CD4-positive, alpha-beta memory T cell (primary cell): Measurements from ENCODE around the gene HS1BP3. TPM values are rescaled to one million over a fixed set of nuclear protein-coding genes. Genes with fewer than 3 reads are reported as not detected.

Source experiments
- CTCF ChIA-PET: fragments of 350-600 bp; sonication (Branson Sonifier 250); formaldehyde crosslinking; loops from one replicate; lab custom pipeline; 2021; ENCODE audit warnings: inconsistent platforms; ENCODE audit not compliant: partially characterized antibody; lab: Charles Lee
- POLR2A ChIA-PET: fragments of 350-600 bp; sonication (Branson Sonifier 250); formaldehyde crosslinking; loops from one replicate; lab custom pipeline; 2021; ENCODE audit not compliant: partially characterized antibody; lab: Charles Lee
- DNase-seq, 5 donors: peaks; one replicate each; pipeline versions ENCODE4 v3.0.0 to v3.0.0-alpha.2; 2020 to 2022; ENCODE audit warnings: mixed read lengths in 1 of 5
- H3K27ac ChIP-seq: one replicate; pipeline ENCODE4 v1.7.0; 2013; ENCODE audit warnings: low read depth, low read length
- H3K27me3 ChIP-seq: 2 replicates; pipeline ENCODE4 v1.7.0; 2013; ENCODE audit warnings: mild to moderate bottlenecking, low read length, moderate library complexity; ENCODE audit not compliant: insufficient read depth
- H3K36me3 ChIP-seq: 2 replicates; pipeline ENCODE4 v1.7.0; 2013; ENCODE audit warnings: mild to moderate bottlenecking, low read length, moderate library complexity; ENCODE audit not compliant: insufficient read depth
- H3K4me1 ChIP-seq: 2 replicates; pipeline ENCODE4 v1.7.0; 2013; ENCODE audit warnings: mild to moderate bottlenecking, low read length, moderate library complexity; ENCODE audit not compliant: insufficient read depth
- H3K4me3 ChIP-seq, 2 donors: one replicate each; pipeline ENCODE4 v1.7.0; 2013; ENCODE audit warnings: low read length in 2 of 2, mild to moderate bottlenecking in 1 of 2
- H3K9me3 ChIP-seq, 2 donors: one replicate each; pipeline ENCODE4 v1.7.0; 2013; ENCODE audit warnings: low read length in 2 of 2, control low read depth in 1 of 2; ENCODE audit not compliant: control insufficient read depth in 1 of 2
- H3K27ac Mint-ChIP-seq, 7 donors: one replicate each; pipeline ENCODE4 v1.8.0; 2020 to 2021; ENCODE audit warnings: mixed read lengths in 7 of 7, mild to moderate bottlenecking in 6 of 7, inconsistent platforms in 3 of 7, moderate library complexity in 3 of 7
- H3K27me3 Mint-ChIP-seq, 2 donors: one replicate each; pipeline ENCODE4 v1.8.0; 2020 to 2021; ENCODE audit warnings: mixed read lengths in 2 of 2
- H3K36me3 Mint-ChIP-seq, 2 donors: one replicate each; pipeline ENCODE4 v1.8.0; 2020 to 2021; ENCODE audit warnings: mixed read lengths in 2 of 2, inconsistent platforms in 1 of 2, mild to moderate bottlenecking in 1 of 2
- H3K4me1 Mint-ChIP-seq, 4 donors: one replicate each; pipeline ENCODE4 v1.8.0; 2020 to 2021; ENCODE audit warnings: mixed read lengths in 4 of 4, mild to moderate bottlenecking in 1 of 4
- H3K4me3 Mint-ChIP-seq, 8 donors: one replicate each; pipeline ENCODE4 v1.8.0; 2020 to 2021; ENCODE audit warnings: mixed read lengths in 8 of 8, mild to moderate bottlenecking in 7 of 8, moderate library complexity in 6 of 8, inconsistent platforms in 3 of 8
- H3K9me3 Mint-ChIP-seq, 8 donors: one replicate each; pipeline ENCODE4 v1.8.0; 2020 to 2021; ENCODE audit warnings: mixed read lengths in 8 of 8, mild to moderate bottlenecking in 5 of 8, inconsistent platforms in 3 of 8, moderate library complexity in 1 of 8
- intact Hi-C: fragments of 100-400 bp; cut with micrococcal nuclease; formaldehyde crosslinking; loops from one replicate; pipeline ENCODE4 v1.15.1; 2023
- polyA plus RNA-seq, 2 donors: library from polyadenylated mRNA; unstranded; fragments of 300-500 nt; fragmentation: Illumina TruSeq; gene quantifications; one replicate each; pipeline ENCODE4 v1.2.3, GENCODE V29; 2021
- total RNA-seq, 2 experiments: library from RNA; stranded (reverse); gene quantifications; one replicate each; pipeline ENCODE4 v1.2.3, GENCODE V29; 2021

Gene HS1BP3
- total and polyA plus RNA-seq, 4 experiments from 2014 or later: 16.7 to 20.1 (median 18.8) TPM

- CTCF ChIA-PET: interaction anchor here (0.9 to 3.0 kb wide), 2 partner anchors 11 to 13 kb away, joined by 3 to 14 read pairs; no protein-coding TSS in a partner anchor
- Histone ChIP-seq H3K27me3 (no peaks in the 10 kb centered on the region), H3K4me1 (no peaks in the 10 kb centered on the region), H3K27ac (no peak overlapping the region), H3K9me3 (no peaks in the 10 kb centered on the region), H3K36me3 (no peaks in the 10 kb centered on the region), H3K4me3 (no peak overlapping the region)
- H3K4me1 Mint-ChIP-seq: peaks cover 0 to 1% (median 0%) of the 10 kb centered on the region in 4 donors
- H3K36me3 Mint-ChIP-seq: peaks cover 5 to 24% of the 10 kb centered on the region in 2 donors
- H3K4me3 Mint-ChIP-seq: no peak overlapping the region
- no peak overlapping the region for H3K27ac Mint-ChIP-seq
- DNase-seq: no peak
- H3K27me3 Mint-ChIP-seq: no peaks in the 10 kb centered on the region
- H3K9me3 Mint-ChIP-seq: no peaks in the 10 kb centered on the region
- POLR2A ChIA-PET: interaction anchor here (1.0 kb wide), 1 partner anchor 113 kb away, joined by 4 read pairs; no protein-coding TSS in a partner anchor
- intact Hi-C loops: no loop called here
Observed at GRCh38 chr2:20630967-20631366, 19.9 kb downstream of the HS1BP3 start.

DNA sequence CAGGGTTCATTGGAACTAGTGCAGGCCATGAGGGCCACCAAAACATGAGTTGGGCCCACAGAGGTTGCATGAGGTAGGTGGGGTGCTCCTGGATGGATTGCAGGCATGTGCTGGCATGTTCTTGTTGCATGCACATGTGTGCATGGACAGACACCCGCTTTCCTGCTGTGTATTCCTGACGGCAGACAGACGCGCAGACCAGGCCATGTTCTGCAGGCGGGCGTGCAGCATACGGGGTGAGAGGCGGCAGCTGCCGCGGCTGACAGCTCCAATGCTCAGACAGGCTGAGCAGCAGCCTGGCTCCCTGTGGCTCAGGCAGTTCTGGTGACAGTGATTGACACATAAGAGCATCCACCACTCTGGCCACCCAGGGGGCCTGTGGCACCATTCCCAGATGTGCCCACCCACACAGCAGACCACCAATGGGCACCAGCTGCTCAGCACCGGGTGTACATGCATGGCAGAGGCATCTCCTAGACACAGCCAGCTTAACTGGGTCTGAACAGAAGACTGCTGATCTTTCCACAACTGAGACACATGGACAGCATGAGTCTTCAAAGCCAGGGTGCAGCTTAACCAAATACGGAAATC lies 21.2 kb downstream of the HS1BP3 start:
- Histone ChIP-seq H3K9me3 (no peaks in the 10 kb centered on the region), H3K27ac (no peak overlapping the region), H3K4me1 (no peaks in the 10 kb centered on the region), H3K27me3 (no peaks in the 10 kb centered on the region), H3K4me3 (no peak overlapping the region), H3K36me3 (peaks cover 3% of the 10 kb centered on the region)
- Mint-ChIP-seq H3K27me3 (no peaks in the 10 kb centered on the region), H3K9me3 (no peaks in the 10 kb centered on the region), H3K4me1 (peaks cover 0 to 1% (median 0%) of the 10 kb centered on the region in 4 donors), H3K36me3 (peaks cover 4 to 23% of the 10 kb centered on the region in 2 donors), H3K4me3 (no peak overlapping the region), H3K27ac (no peak overlapping the region)
- ChIA-PET POLR2A (no interaction called here), CTCF (interaction anchor here (0.7 to 3.0 kb wide), 3 partner anchors 12 to 223 kb away, joined by 3 to 14 read pairs (median 6); no protein-coding TSS in a partner anchor)
- DNase-seq: no peak
- intact Hi-C loops: no loop called here

DNA sequence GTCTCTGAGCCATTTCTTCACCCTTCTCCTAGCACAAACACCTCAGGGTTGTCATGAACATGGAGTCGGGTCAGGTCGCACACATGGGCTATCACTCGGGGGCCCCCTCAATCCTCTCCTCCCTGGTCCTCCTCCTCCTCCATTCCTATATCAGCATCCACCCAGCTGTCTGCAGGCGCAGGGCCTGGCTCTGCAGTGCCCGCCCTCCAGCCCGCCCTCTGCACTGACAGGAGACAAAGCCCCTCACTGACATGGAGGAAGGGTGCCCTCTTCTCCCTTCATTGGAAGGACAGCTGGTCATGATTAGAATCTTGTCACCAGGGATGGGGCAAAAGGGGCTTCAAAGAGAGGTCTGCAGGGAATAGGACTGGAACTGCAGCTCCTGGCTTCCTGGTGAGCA lies 21.7 kb downstream of the HS1BP3 start:
- Histone ChIP-seq H3K27ac (no peak overlapping the region), H3K9me3 (no peaks in the 10 kb centered on the region), H3K4me3 (no peak overlapping the region), H3K27me3 (no peaks in the 10 kb centered on the region), H3K36me3 (peaks cover 8% of the 10 kb centered on the region), H3K4me1 (no peaks in the 10 kb centered on the region)
- no peaks in the 10 kb centered on the region for H3K27me3 Mint-ChIP-seq
- ChIA-PET POLR2A (no interaction called here), CTCF (interaction anchor here (1.0 kb wide), 1 partner anchor 217 kb away, joined by 3 read pairs; no protein-coding TSS in a partner anchor)
- H3K36me3 Mint-ChIP-seq: peaks cover 7 to 23% of the 10 kb centered on the region in 2 donors
- no peak for DNase-seq
- intact Hi-C loops: no loop called here
- no peaks in the 10 kb centered on the region for H3K9me3 Mint-ChIP-seq
- H3K4me1 Mint-ChIP-seq: peaks cover 0 to 1% (median 0%) of the 10 kb centered on the region in 4 donors
- H3K27ac Mint-ChIP-seq: peak overlapping the region in 1 of 7 donors; percentile 47
- no peak overlapping the region for H3K4me3 Mint-ChIP-seq

DNA sequence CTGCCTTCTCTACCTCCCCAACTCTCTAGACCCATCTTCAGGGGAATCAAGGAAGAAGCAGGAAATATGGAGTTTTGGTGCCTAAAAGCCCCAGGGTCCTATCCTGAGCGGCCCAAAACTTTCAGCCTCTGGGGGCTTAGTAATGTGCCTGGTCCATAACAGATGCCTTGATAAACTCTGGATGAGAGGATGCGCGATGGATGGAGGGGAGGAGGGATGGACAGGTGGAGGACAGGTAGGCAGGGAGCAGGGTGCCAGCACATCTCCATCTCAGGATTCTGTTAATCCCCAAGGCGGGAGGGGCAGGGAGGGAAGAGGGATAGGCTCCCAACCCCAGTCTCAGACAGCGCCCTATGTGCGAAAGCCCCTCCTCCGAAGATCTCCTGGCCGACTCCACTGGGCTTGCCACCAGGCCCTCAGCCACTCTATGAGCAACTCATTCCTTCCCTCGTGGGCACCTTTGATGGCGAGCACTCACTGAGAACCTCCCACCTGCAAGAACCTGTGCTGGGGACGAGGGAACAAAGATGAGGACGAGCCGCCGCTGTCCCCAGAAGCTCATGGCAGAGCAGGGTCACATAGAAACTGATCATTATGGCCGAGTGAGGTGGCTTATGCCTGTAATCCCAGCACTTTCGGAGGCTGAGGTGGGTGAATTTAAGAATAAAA lies 23.1 kb downstream of the HS1BP3 start:
- Histone ChIP-seq H3K4me3 (no peak overlapping the region), H3K4me1 (no peaks in the 10 kb centered on the region), H3K27ac (no peak overlapping the region), H3K36me3 (peaks cover 16% of the 10 kb centered on the region), H3K9me3 (no peaks in the 10 kb centered on the region), H3K27me3 (no peaks in the 10 kb centered on the region)
- no peaks in the 10 kb centered on the region for H3K27me3 Mint-ChIP-seq
- ChIA-PET CTCF (no interaction called here), POLR2A (no interaction called here)
- H3K36me3 Mint-ChIP-seq: peaks cover 11 to 26% of the 10 kb centered on the region in 2 donors
- H3K4me3 Mint-ChIP-seq: no peak overlapping the region
- intact Hi-C loops: no loop called here
- no peaks in the 10 kb centered on the region for H3K9me3 Mint-ChIP-seq
- DNase-seq: no peak
- H3K27ac Mint-ChIP-seq: peak overlapping the region in 1 of 7 donors; percentile 63
- peaks cover 0 to 1% (median 0%) of the 10 kb centered on the region in 4 donors for H3K4me1 Mint-ChIP-seq

GRCh38 chr2:20626698-20627513 lies 24.0 kb downstream of the HS1BP3 start:
- no peaks in the 10 kb centered on the region for H3K4me1 ChIP-seq
- no peak overlapping the region for H3K27ac ChIP-seq
- H3K27me3 ChIP-seq: no peaks in the 10 kb centered on the region
- peaks cover 22% of the 10 kb centered on the region for H3K36me3 ChIP-seq
- H3K9me3 ChIP-seq: no peaks in the 10 kb centered on the region
- peaks cover 0 to 1% (median 0%) of the 10 kb centered on the region in 4 donors for H3K4me1 Mint-ChIP-seq
- H3K27me3 Mint-ChIP-seq: no peaks in the 10 kb centered on the region
- no peaks in the 10 kb centered on the region for H3K9me3 Mint-ChIP-seq
- H3K36me3 Mint-ChIP-seq: peaks cover 19 to 32% of the 10 kb centered on the region in 2 donors
- H3K27ac Mint-ChIP-seq: no peak overlapping the region
- ChIA-PET POLR2A (no interaction called here), CTCF (interaction anchor here (2.5 kb wide), 1 partner anchor 34 kb away, joined by 7 read pairs; no protein-coding TSS in a partner anchor)
- no peak overlapping the region for H3K4me3 ChIP-seq
- no peak for DNase-seq
- intact Hi-C loops: no loop called here
- H3K4me3 Mint-ChIP-seq: no peak overlapping the region

GRCh38 chr2:20626392-20626697 lies 24.6 kb downstream of the HS1BP3 start:
- Mint-ChIP-seq H3K27ac (no peak overlapping the region), H3K27me3 (no peaks in the 10 kb centered on the region), H3K36me3 (peaks cover 21 to 31% of the 10 kb centered on the region in 2 donors), H3K9me3 (no peaks in the 10 kb centered on the region), H3K4me1 (peaks cover 0 to 1% (median 0%) of the 10 kb centered on the region in 4 donors), H3K4me3 (no peak overlapping the region)
- peaks cover 24% of the 10 kb centered on the region for H3K36me3 ChIP-seq
- DNase-seq: no peak
- no peak overlapping the region for H3K4me3 ChIP-seq
- no peaks in the 10 kb centered on the region for H3K9me3 ChIP-seq
- H3K4me1 ChIP-seq: no peaks in the 10 kb centered on the region
- H3K27ac ChIP-seq: no peak overlapping the region
- POLR2A ChIA-PET: no interaction called here
- CTCF ChIA-PET: interaction anchor here (1.2 to 2.5 kb wide), 2 partner anchors 16 to 35 kb away, joined by 3 to 7 read pairs; no protein-coding TSS in a partner anchor
- H3K27me3 ChIP-seq: no peaks in the 10 kb centered on the region
- intact Hi-C loops: no loop called here
